Gastrocnemius medialis (tissue), 4 donors: ENCODE data around the gene CACNA1C. TPM values are rescaled to one million over a fixed set of nuclear protein-coding genes. Genes with fewer than 3 reads are reported as not detected.

ENCODE experiments used
- ATAC-seq, 2 donors: fragments of 150-250 bp; one replicate each; pipeline ENCODE4 v1.9.1; 2016
- DNase-seq, 2 donors: peaks; one replicate each; pipeline ENCODE4 v3.0.0-alpha.2; 2019
- H3K27ac ChIP-seq, 4 donors: fragments of 200-600 bp; sonication (generic); 1 replicate in 1 of 4; 2 replicates in 3 of 4; pipeline ENCODE4 v1.5.1; 2016 to 2018; ENCODE audit warnings: mild to moderate bottlenecking in 2 of 4, moderate library complexity in 1 of 4
- H3K27me3 ChIP-seq, 3 donors: fragments of 200-600 bp; sonication (generic) in 2 of 3; 1 replicate in 1 of 3; 2 replicates in 2 of 3; pipeline versions ENCODE4 v1.5.1 to v1.6.0; 2016 to 2019; ENCODE audit warnings: mild to moderate bottlenecking in 1 of 3, moderate library complexity in 1 of 3
- H3K36me3 ChIP-seq, 2 donors: fragments of 200-600 bp; sonication (generic) in 1 of 2; one replicate each; pipeline ENCODE4 v1.5.1; 2017 to 2018
- H3K4me1 ChIP-seq, 2 donors: fragments of 200-600 bp; sonication (generic) in 1 of 2; one replicate each; pipeline ENCODE4 v1.5.1; 2016 to 2017; ENCODE audit warnings: mild to moderate bottlenecking in 2 of 2
- H3K4me3 ChIP-seq, 4 donors: fragments of 200-600 bp; sonication (generic) in 3 of 4; 1 replicate in 1 of 4; 2 replicates in 3 of 4; pipeline ENCODE4 v1.5.1; 2016 to 2019; ENCODE audit warnings: mild to moderate bottlenecking in 2 of 4
- H3K9me3 ChIP-seq, 3 donors: fragments of 200-600 bp; sonication (generic) in 2 of 3; 1 replicate in 1 of 3; 2 replicates in 2 of 3; pipeline ENCODE4 v1.5.1; 2016 to 2019
- POLR2A ChIP-seq, 2 donors: fragments of 450-650 bp; IDR thresholded peaks; one replicate each; pipeline ENCODE4 v1.6.1; 2017; ENCODE audit warnings: antibody characterized with exemption in 2 of 2, mild to moderate bottlenecking in 2 of 2, moderate library complexity in 2 of 2
- in situ Hi-C, 4 donors: fragments of 200-750 bp; cut with MboI; loops; one replicate each; pipeline versions ENCODE4 v1.15.0 to v1.8.0; 2017; ENCODE audit warnings: low sequenced_read_pairs in 4 of 4
- intact Hi-C: fragments of 100-400 bp; cut with DNase I; formaldehyde crosslinking; loops from one replicate; pipeline ENCODE4 v1.15.1; 2023; ENCODE audit warnings: low total_unique reads
- total RNA-seq, 4 donors: library from RNA; depleted of rRNA; stranded (reverse); fragments of >200 nt; gene quantifications; one replicate each; pipeline versions ENCODE4 v1.1.0 to v1.2.3, GENCODE V29; 2016
- TF ChIP-seq, protein P1 (sequence below), 5 experiments: fragments of 450-650 bp in 3 of 5; fragments of 200-600 bp in 2 of 5; sonication (generic) in 2 of 5; IDR thresholded peaks in 4 of 5; conservative IDR thresholded peaks in 1 of 5; 1 replicate in 4 of 5; 2 replicates in 1 of 5; pipeline ENCODE4 v1.5.1; 2016 to 2019; ENCODE audit warnings: antibody characterized with exemption in 5 of 5, mild to moderate bottlenecking in 3 of 5, moderate library complexity in 3 of 5

Gene CACNA1C
- total RNA-seq, 4 donors from 2014 or later, result 0.80 to 1.8 (median 0.91) TPM

- Histone ChIP-seq H3K4me3 (no peak overlapping the region), H3K27ac (no peak overlapping the region)
- no peak for TF ChIP-seq POLR2A (IDR thresholded peaks at IDR 0.05)
- TF ChIP-seq, protein P1, sequence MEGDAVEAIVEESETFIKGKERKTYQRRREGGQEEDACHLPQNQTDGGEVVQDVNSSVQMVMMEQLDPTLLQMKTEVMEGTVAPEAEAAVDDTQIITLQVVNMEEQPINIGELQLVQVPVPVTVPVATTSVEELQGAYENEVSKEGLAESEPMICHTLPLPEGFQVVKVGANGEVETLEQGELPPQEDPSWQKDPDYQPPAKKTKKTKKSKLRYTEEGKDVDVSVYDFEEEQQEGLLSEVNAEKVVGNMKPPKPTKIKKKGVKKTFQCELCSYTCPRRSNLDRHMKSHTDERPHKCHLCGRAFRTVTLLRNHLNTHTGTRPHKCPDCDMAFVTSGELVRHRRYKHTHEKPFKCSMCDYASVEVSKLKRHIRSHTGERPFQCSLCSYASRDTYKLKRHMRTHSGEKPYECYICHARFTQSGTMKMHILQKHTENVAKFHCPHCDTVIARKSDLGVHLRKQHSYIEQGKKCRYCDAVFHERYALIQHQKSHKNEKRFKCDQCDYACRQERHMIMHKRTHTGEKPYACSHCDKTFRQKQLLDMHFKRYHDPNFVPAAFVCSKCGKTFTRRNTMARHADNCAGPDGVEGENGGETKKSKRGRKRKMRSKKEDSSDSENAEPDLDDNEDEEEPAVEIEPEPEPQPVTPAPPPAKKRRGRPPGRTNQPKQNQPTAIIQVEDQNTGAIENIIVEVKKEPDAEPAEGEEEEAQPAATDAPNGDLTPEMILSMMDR (IDR thresholded peaks at IDR 0.05 in 4 of 5, conservative IDR thresholded peaks at IDR 0.05 in 1 of 5), result no peak
Measured at GRCh38 chr12:2231956-2232355, 179.2 kb downstream of the CACNA1C start.

GRCh38 chr12:2233034-2233433 is 180.2 kb downstream of the CACNA1C start:
- H3K27ac ChIP-seq, result no peak overlapping the region
- H3K4me1 ChIP-seq, result no peaks in the 10 kb centered on the region
- intact Hi-C loops, result no loop called here
- TF ChIP-seq POLR2A (IDR thresholded peaks at IDR 0.05), result no peak
- TF ChIP-seq, protein P1 (IDR thresholded peaks at IDR 0.05 in 4 of 5, conservative IDR thresholded peaks at IDR 0.05 in 1 of 5), result no peak
- no peaks in the 10 kb centered on the region for H3K36me3 ChIP-seq
- ATAC-seq (no peak), DNase-seq (no peak)
- no peaks in the 10 kb centered on the region for H3K9me3 ChIP-seq
- no peak overlapping the region for H3K4me3 ChIP-seq
- H3K27me3 ChIP-seq, result peaks cover 0 to 20% (median 18%) of the 10 kb centered on the region in 3 donors
- in situ Hi-C loops, result no loop called here

More at GRCh38 chr12:2231956-2232355, 179.2 kb downstream of the CACNA1C start:
- no peaks in the 10 kb centered on the region for H3K4me1 ChIP-seq
- H3K36me3 ChIP-seq, result no peaks in the 10 kb centered on the region
- DNase-seq, result no peak
- in situ Hi-C loops, result no loop called here
- no peak for ATAC-seq
- intact Hi-C loops, result no loop called here
- H3K9me3 ChIP-seq, result no peaks in the 10 kb centered on the region
- peaks cover 0 to 20% (median 18%) of the 10 kb centered on the region in 3 donors for H3K27me3 ChIP-seq

DNA sequence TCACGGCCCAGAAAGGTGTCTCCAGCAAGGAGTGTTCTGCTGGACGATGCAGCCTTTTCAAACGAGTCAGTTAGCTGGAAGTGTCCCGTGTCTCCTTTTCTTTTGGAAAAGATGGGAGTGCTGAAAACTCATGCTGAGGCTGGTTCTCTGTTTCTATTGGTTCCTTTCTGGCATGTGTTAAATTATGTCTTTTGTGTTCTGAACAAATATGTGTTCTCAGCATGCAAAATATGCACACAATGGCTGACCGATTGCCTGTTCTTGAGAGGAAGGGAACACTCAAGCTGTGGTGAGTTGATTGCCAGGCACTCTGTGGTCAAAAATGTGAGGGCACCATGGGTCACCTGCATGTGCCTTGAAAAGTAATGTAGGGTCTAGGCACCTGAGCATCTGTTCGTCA is 181.3 kb downstream of the CACNA1C start:
- Histone ChIP-seq H3K4me3 (no peak overlapping the region), H3K4me1 (no peaks in the 10 kb centered on the region), H3K27ac (no peak overlapping the region), H3K9me3 (no peaks in the 10 kb centered on the region), H3K36me3 (no peaks in the 10 kb centered on the region), H3K27me3 (peaks cover 1 to 20% (median 20%) of the 10 kb centered on the region in 3 donors)
- intact Hi-C loops, result no loop called here
- in situ Hi-C loops, result no loop called here
- ATAC-seq, result no peak
- DNase-seq, result no peak
- TF ChIP-seq POLR2A (IDR thresholded peaks at IDR 0.05), result no peak
- TF ChIP-seq, protein P1 (IDR thresholded peaks at IDR 0.05 in 4 of 5, conservative IDR thresholded peaks at IDR 0.05 in 1 of 5), result no peak

- in situ Hi-C loops (no loop called here), intact Hi-C loops (no loop called here)
- Histone ChIP-seq H3K9me3 (no peaks in the 10 kb centered on the region), H3K4me3 (no peak overlapping the region), H3K36me3 (no peaks in the 10 kb centered on the region), H3K27ac (no peak overlapping the region), H3K4me1 (peaks cover 0 to 6% of the 10 kb centered on the region in 2 donors), H3K27me3 (peaks cover 9 to 24% (median 24%) of the 10 kb centered on the region in 3 donors)
- TF ChIP-seq POLR2A (IDR thresholded peaks at IDR 0.05), result no peak
- TF ChIP-seq, protein P1 (IDR thresholded peaks at IDR 0.05 in 4 of 5, conservative IDR thresholded peaks at IDR 0.05 in 1 of 5), result no peak
- no peak for DNase-seq
- no peak for ATAC-seq
Measured at GRCh38 chr12:2234646-2235350, 182.0 kb downstream of the CACNA1C start.
